ENCODE results near the gene RAD51B. TPM values are rescaled to one million over a fixed set of nuclear protein-coding genes. Genes with fewer than 3 reads are reported as not detected.
A peak's percentile ranks its signal among the peaks of the same experiment; 100 is the strongest.

RAD51B gene
- polyA plus RNA-seq, 3 donors: 3.6 to 11.6 (median 9.4) TPM

DNA sequence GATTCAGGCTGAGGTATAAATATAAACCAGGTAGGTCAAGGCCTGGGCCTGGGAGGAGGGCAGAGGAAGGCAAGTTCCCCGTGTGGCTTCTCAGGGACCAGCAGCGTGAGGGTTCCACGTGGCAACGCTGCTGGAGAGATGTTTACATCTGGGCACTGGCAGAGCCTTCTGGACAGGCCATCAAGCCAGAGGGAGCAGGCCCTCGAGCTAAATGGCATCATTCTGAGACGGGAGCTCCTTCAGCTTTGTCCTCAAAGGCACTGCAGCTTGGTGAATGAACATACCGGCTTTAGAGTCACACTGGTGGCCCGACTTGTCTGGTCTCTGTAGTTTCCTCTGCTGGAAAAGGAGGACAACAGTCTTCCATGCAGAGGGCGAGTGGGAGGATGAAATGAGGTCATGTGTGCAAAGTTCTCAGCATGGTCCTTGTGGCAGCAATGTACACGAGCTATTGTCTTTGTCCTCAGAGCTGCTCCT lies 742.0 kb downstream of the RAD51B start:
- WGBS (ENCODE audit: insufficient coverage): 93% methylated on average over 9 of the region's 10 CpGs
- Histone ChIP-seq H3K9ac (ENCODE audit: insufficient read depth, low read length, poor library complexity, severe bottlenecking) (no peak overlapping the region), H3K4me3 (replicated peaks in 1 of 3; ENCODE audit: low read depth in 2 of 3, low read length in 3 of 3) (no peak overlapping the region), H3K27ac (ENCODE audit: low read depth in 1 of 2, low read length in 2 of 2) (no peak overlapping the region), H3K27me3 (ENCODE audit: control insufficient read depth in 2 of 2, insufficient read depth in 2 of 2, low read length in 2 of 2) (peaks cover 0 to 3% of the 10 kb centered on the region in 2 donors), H3K9me3 (replicated peaks in 1 of 2; ENCODE audit: control insufficient read depth in 1 of 2, insufficient read depth in 1 of 2, low read length in 2 of 2) (no peaks in the 10 kb centered on the region), H3K4me1 (ENCODE audit: control insufficient read depth in 1 of 2, insufficient read depth in 2 of 2, low read length in 2 of 2) (peaks cover 22 to 25% of the 10 kb centered on the region in 2 donors), H3K79me2 (ENCODE audit: insufficient read depth, low read length) (no peaks in the 10 kb centered on the region), H3K4me2 (replicated peaks; ENCODE audit: extremely low read depth, low read length, poor library complexity, severe bottlenecking) (no peak overlapping the region), H3K36me3 (replicated peaks in 1 of 2; ENCODE audit: control insufficient read depth in 1 of 2, insufficient read depth in 2 of 2, low read length in 2 of 2) (no peaks in the 10 kb centered on the region), H2AFZ (ENCODE audit: insufficient read depth, low read depth, low read length, poor library complexity, severe bottlenecking) (no peak overlapping the region), H4K20me1 (ENCODE audit: insufficient read depth, low read length) (no peaks in the 10 kb centered on the region)
- H3K4me3 Mint-ChIP-seq: no peak overlapping the region
- peaks cover 3 to 9% (median 3%) of the 10 kb centered on the region in 3 donors for H3K27me3 Mint-ChIP-seq (ENCODE audit: low read depth in 3 of 3)
- H3K4me1 Mint-ChIP-seq: peaks cover 24% of the 10 kb centered on the region
- peaks cover 2 to 4% of the 10 kb centered on the region in 2 donors for H3K36me3 Mint-ChIP-seq
- TF ChIP-seq, protein P1, sequence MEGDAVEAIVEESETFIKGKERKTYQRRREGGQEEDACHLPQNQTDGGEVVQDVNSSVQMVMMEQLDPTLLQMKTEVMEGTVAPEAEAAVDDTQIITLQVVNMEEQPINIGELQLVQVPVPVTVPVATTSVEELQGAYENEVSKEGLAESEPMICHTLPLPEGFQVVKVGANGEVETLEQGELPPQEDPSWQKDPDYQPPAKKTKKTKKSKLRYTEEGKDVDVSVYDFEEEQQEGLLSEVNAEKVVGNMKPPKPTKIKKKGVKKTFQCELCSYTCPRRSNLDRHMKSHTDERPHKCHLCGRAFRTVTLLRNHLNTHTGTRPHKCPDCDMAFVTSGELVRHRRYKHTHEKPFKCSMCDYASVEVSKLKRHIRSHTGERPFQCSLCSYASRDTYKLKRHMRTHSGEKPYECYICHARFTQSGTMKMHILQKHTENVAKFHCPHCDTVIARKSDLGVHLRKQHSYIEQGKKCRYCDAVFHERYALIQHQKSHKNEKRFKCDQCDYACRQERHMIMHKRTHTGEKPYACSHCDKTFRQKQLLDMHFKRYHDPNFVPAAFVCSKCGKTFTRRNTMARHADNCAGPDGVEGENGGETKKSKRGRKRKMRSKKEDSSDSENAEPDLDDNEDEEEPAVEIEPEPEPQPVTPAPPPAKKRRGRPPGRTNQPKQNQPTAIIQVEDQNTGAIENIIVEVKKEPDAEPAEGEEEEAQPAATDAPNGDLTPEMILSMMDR (IDR thresholded peaks at IDR 0.05): no peak
- intact Hi-C loops (cut with micrococcal nuclease): loop anchor here (10.0 kb wide), 2 partner anchors 53 to 297 kb away; no protein-coding TSS in a partner anchor
- H3K27ac Mint-ChIP-seq: no peak overlapping the region
- H3K9me3 Mint-ChIP-seq: peaks cover 0 to 2% (median 0%) of the 10 kb centered on the region in 7 donors
- no peak for DNase-seq

DNA sequence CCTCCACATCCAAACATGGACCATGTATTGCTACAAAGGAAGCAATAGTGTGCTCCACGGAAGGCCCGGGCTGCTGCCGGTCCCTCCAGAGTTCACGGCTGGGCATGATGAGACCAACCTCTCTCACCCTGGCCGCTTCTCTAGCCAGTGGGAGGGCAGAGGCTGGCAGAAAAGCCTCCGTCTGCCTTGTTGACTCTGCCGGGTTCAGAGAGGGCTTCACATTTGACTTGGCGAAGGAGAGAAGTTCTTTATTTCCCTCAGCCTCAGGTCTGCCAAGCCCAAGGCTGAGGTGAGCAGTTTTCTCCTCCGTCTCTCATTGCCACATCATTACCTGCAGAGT lies 743.3 kb downstream of the RAD51B start:
- peaks cover 24% of the 10 kb centered on the region for H3K4me1 Mint-ChIP-seq
- peaks cover 0 to 4% of the 10 kb centered on the region in 2 donors for H3K36me3 Mint-ChIP-seq
- H3K36me3 ChIP-seq (replicated peaks in 1 of 2; ENCODE audit: control insufficient read depth in 1 of 2, insufficient read depth in 2 of 2, low read length in 2 of 2): no peaks in the 10 kb centered on the region
- H3K4me1 ChIP-seq (ENCODE audit: control insufficient read depth in 1 of 2, insufficient read depth in 2 of 2, low read length in 2 of 2): peaks cover 22 to 25% of the 10 kb centered on the region in 2 donors
- no peak for DNase-seq
- peaks cover 2 to 9% (median 4%) of the 10 kb centered on the region in 3 donors for H3K27me3 Mint-ChIP-seq (ENCODE audit: low read depth in 3 of 3)
- H3K27ac ChIP-seq (ENCODE audit: low read depth in 1 of 2, low read length in 2 of 2): no peak overlapping the region
- TF ChIP-seq, protein P1 (IDR thresholded peaks at IDR 0.05): no peak
- H3K27ac Mint-ChIP-seq: peak overlapping the region in 1 of 7 donors; percentile 50
- no peak overlapping the region for H3K9ac ChIP-seq (ENCODE audit: insufficient read depth, low read length, poor library complexity, severe bottlenecking)
- intact Hi-C loops (cut with micrococcal nuclease): loop anchor here (10.0 kb wide), 2 partner anchors 52 to 298 kb away; no protein-coding TSS in a partner anchor
- 84% methylated on average over 7 of the region's 9 CpGs for WGBS (ENCODE audit: insufficient coverage)
- H3K4me3 Mint-ChIP-seq: peak overlapping the region in 1 of 2 donors; percentile 14
- H3K27me3 ChIP-seq (ENCODE audit: control insufficient read depth in 2 of 2, insufficient read depth in 2 of 2, low read length in 2 of 2): peaks cover 0 to 3% of the 10 kb centered on the region in 2 donors
- peaks cover 0 to 5% (median 0%) of the 10 kb centered on the region in 7 donors for H3K9me3 Mint-ChIP-seq
- no peaks in the 10 kb centered on the region for H3K9me3 ChIP-seq (replicated peaks in 1 of 2; ENCODE audit: control insufficient read depth in 1 of 2, insufficient read depth in 1 of 2, low read length in 2 of 2)
- no peaks in the 10 kb centered on the region for H3K79me2 ChIP-seq (ENCODE audit: insufficient read depth, low read length)
- H4K20me1 ChIP-seq (ENCODE audit: insufficient read depth, low read length): no peaks in the 10 kb centered on the region
- H2AFZ ChIP-seq (ENCODE audit: insufficient read depth, low read depth, low read length, poor library complexity, severe bottlenecking): no peak overlapping the region
- H3K4me3 ChIP-seq (replicated peaks in 1 of 3; ENCODE audit: low read depth in 2 of 3, low read length in 3 of 3): no peak overlapping the region
- H3K4me2 ChIP-seq (replicated peaks; ENCODE audit: extremely low read depth, low read length, poor library complexity, severe bottlenecking): no peak overlapping the region
